ENCODE measurements around the gene NFAM1. TPM values are rescaled to one million over a fixed set of nuclear protein-coding genes. Genes with fewer than 3 reads are reported as not detected.

The NFAM1 gene
- total and polyA plus RNA-seq, 5 experiments from 2014 or later: 0.23 to 0.25 TPM; not detected in 3

- peaks cover 4 to 11% (median 6%) of the 10 kb centered on the region in 4 donors for H3K4me1 Mint-ChIP-seq
Observed at GRCh38 chr22:42425337-42425988, 6.7 kb downstream of the NFAM1 start.

GRCh38 chr22:42419243-42419881 lies 12.8 kb downstream of the NFAM1 start:
- Mint-ChIP-seq H3K4me1 (peaks cover 5 to 11% (median 8%) of the 10 kb centered on the region in 4 donors), H3K27ac (no peak overlapping the region), H3K36me3 (no peaks in the 10 kb centered on the region), H3K9me3 (no peaks in the 10 kb centered on the region), H3K4me3 (no peak overlapping the region), H3K27me3 (peaks cover 0 to 15% (median 0%) of the 10 kb centered on the region in 5 donors)
- POLR2A ChIA-PET: no interaction called here
- no peak for ATAC-seq
- DNase-seq: no peak

More at GRCh38 chr22:42425337-42425988, 6.7 kb downstream of the NFAM1 start:
- Mint-ChIP-seq H3K36me3 (no peaks in the 10 kb centered on the region), H3K27ac (peak overlapping the region in 1 of 10 donors; percentile 29), H3K4me3 (no peak overlapping the region), H3K9me3 (no peaks in the 10 kb centered on the region), H3K27me3 (peaks cover 0 to 8% (median 0%) of the 10 kb centered on the region in 5 donors)
- POLR2A ChIA-PET: no interaction called here
- DNase-seq: no peak
- ATAC-seq: no peak

GRCh38 chr22:42418811-42419242 lies 13.4 kb downstream of the NFAM1 start:
- POLR2A ChIA-PET: no interaction called here
- no peaks in the 10 kb centered on the region for H3K9me3 Mint-ChIP-seq
- no peaks in the 10 kb centered on the region for H3K36me3 Mint-ChIP-seq
- no peak overlapping the region for H3K4me3 Mint-ChIP-seq
- peaks cover 0 to 15% (median 0%) of the 10 kb centered on the region in 5 donors for H3K27me3 Mint-ChIP-seq
- no peak overlapping the region for H3K27ac Mint-ChIP-seq
- ATAC-seq (no peak), DNase-seq (no peak)
- H3K4me1 Mint-ChIP-seq: peaks cover 5 to 11% (median 8%) of the 10 kb centered on the region in 4 donors

- Mint-ChIP-seq H3K27me3 (peaks cover 0 to 15% (median 0%) of the 10 kb centered on the region in 5 donors), H3K4me1 (peaks cover 5 to 11% (median 8%) of the 10 kb centered on the region in 4 donors), H3K36me3 (no peaks in the 10 kb centered on the region), H3K9me3 (no peaks in the 10 kb centered on the region), H3K4me3 (no peak overlapping the region), H3K27ac (peak overlapping the region in 1 of 10 donors; percentile 85)
- ATAC-seq (no peak), DNase-seq (peak in 1 of 10 donors; percentile 46)
- POLR2A ChIA-PET: interaction anchor here (0.5 kb wide), 1 partner anchor 603 kb away, joined by 6 read pairs; no protein-coding TSS in a partner anchor
Observed at GRCh38 chr22:42417645-42418305, 14.4 kb downstream of the NFAM1 start.

GRCh38 chr22:42416671-42417230 lies 15.5 kb downstream of the NFAM1 start:
- H3K27ac Mint-ChIP-seq: peak overlapping the region in 1 of 10 donors; percentile 85
- DNase-seq (no peak), ATAC-seq (no peak)
- H3K27me3 Mint-ChIP-seq: peaks cover 0 to 15% (median 0%) of the 10 kb centered on the region in 5 donors
- peaks cover 5 to 11% (median 8%) of the 10 kb centered on the region in 4 donors for H3K4me1 Mint-ChIP-seq
- POLR2A ChIA-PET: no interaction called here
- H3K9me3 Mint-ChIP-seq: no peaks in the 10 kb centered on the region
- no peaks in the 10 kb centered on the region for H3K36me3 Mint-ChIP-seq
- no peak overlapping the region for H3K4me3 Mint-ChIP-seq

- Mint-ChIP-seq H3K9me3 (no peaks in the 10 kb centered on the region), H3K4me3 (no peak overlapping the region), H3K4me1 (peaks cover 0 to 6% (median 0%) of the 10 kb centered on the region in 4 donors), H3K27ac (no peak overlapping the region), H3K36me3 (no peaks in the 10 kb centered on the region), H3K27me3 (peaks cover 0 to 15% (median 0%) of the 10 kb centered on the region in 5 donors)
- POLR2A ChIA-PET: no interaction called here
- ATAC-seq: no peak
- DNase-seq: no peak
Observed at GRCh38 chr22:42414565-42415303, 17.5 kb downstream of the NFAM1 start.

- no peaks in the 10 kb centered on the region for H3K9me3 Mint-ChIP-seq
- no peak overlapping the region for H3K4me3 Mint-ChIP-seq
- H3K4me1 Mint-ChIP-seq: peaks cover 0 to 4% (median 0%) of the 10 kb centered on the region in 4 donors
- no peak for ATAC-seq
- H3K27me3 Mint-ChIP-seq: peaks cover 0 to 9% (median 0%) of the 10 kb centered on the region in 5 donors
- H3K36me3 Mint-ChIP-seq: no peaks in the 10 kb centered on the region
- no peak overlapping the region for H3K27ac Mint-ChIP-seq
- POLR2A ChIA-PET: no interaction called here
- DNase-seq: no peak
Observed at GRCh38 chr22:42414021-42414420, 18.2 kb downstream of the NFAM1 start.

- H3K36me3 Mint-ChIP-seq: no peaks in the 10 kb centered on the region
- DNase-seq: no peak
- H3K4me1 Mint-ChIP-seq: peaks cover 0 to 4% (median 0%) of the 10 kb centered on the region in 4 donors
- H3K9me3 Mint-ChIP-seq: no peaks in the 10 kb centered on the region
- H3K27ac Mint-ChIP-seq: peak overlapping the region in 1 of 10 donors; percentile 48
- POLR2A ChIA-PET: no interaction called here
- no peak overlapping the region for H3K4me3 Mint-ChIP-seq
- no peak for ATAC-seq
- H3K27me3 Mint-ChIP-seq: peaks cover 0 to 7% (median 0%) of the 10 kb centered on the region in 5 donors
Observed at GRCh38 chr22:42412744-42413333, 19.4 kb downstream of the NFAM1 start.

GRCh38 chr22:42410708-42411107 lies 21.5 kb downstream of the NFAM1 start:
- peaks cover 0 to 5% (median 0%) of the 10 kb centered on the region in 5 donors for H3K27me3 Mint-ChIP-seq
- DNase-seq (no peak), ATAC-seq (no peak)
- POLR2A ChIA-PET: interaction anchor here (0.7 kb wide), 1 partner anchor 12 kb away, joined by 5 read pairs; no protein-coding TSS in a partner anchor
- H3K9me3 Mint-ChIP-seq: no peaks in the 10 kb centered on the region
- no peak overlapping the region for H3K27ac Mint-ChIP-seq
- H3K36me3 Mint-ChIP-seq: no peaks in the 10 kb centered on the region
- no peak overlapping the region for H3K4me3 Mint-ChIP-seq
- no peaks in the 10 kb centered on the region for H3K4me1 Mint-ChIP-seq

GRCh38 chr22:42408810-42409529 lies 23.2 kb downstream of the NFAM1 start:
- Mint-ChIP-seq H3K27ac (no peak overlapping the region), H3K27me3 (peaks cover 0 to 5% (median 0%) of the 10 kb centered on the region in 5 donors), H3K36me3 (no peaks in the 10 kb centered on the region), H3K4me3 (no peak overlapping the region), H3K4me1 (no peaks in the 10 kb centered on the region), H3K9me3 (no peaks in the 10 kb centered on the region)
- DNase-seq: no peak
- ATAC-seq: no peak
- POLR2A ChIA-PET: no interaction called here

- H3K4me3 Mint-ChIP-seq: no peak overlapping the region
- no peaks in the 10 kb centered on the region for H3K9me3 Mint-ChIP-seq
- no peak overlapping the region for H3K27ac Mint-ChIP-seq
- no peak for ATAC-seq
- DNase-seq: no peak
- POLR2A ChIA-PET: no interaction called here
- H3K4me1 Mint-ChIP-seq: no peaks in the 10 kb centered on the region
- peaks cover 0 to 5% (median 0%) of the 10 kb centered on the region in 5 donors for H3K27me3 Mint-ChIP-seq
- H3K36me3 Mint-ChIP-seq: no peaks in the 10 kb centered on the region
Observed at GRCh38 chr22:42408276-42408675, 23.9 kb downstream of the NFAM1 start.

Data from naive thymus-derived CD8-positive, alpha-beta T cell (primary cell).